ENCODE data around the gene SNX27.

The SNX27 gene

GRCh38 chr1:151611832-151612500 is at the start of gene SNX27:
Gene SNX27, plus strand, starts transcription at chr1:151612050. Its CDS starts 152 bp downstream, at chr1:151612202.
- no peaks in the 10 kb centered on the region for H3K36me3 ChIP-seq (ENCODE audit: control insufficient read depth, insufficient read depth, low read length)
- H3K27ac ChIP-seq (ENCODE audit: low read length): no peak within 1 kb of the TSS
- peak within 1 kb of the TSS; percentile 91 for H3K4me3 ChIP-seq (ENCODE audit: low read length)
- no peaks in the 10 kb centered on the region for H3K9me3 ChIP-seq (ENCODE audit: control insufficient read depth, insufficient read depth, low read length)
- peak; percentile 73 for DNase-seq (ENCODE audit: low read depth, low spot score)
- no peaks in the 10 kb centered on the region for H3K27me3 ChIP-seq (ENCODE audit: control insufficient read depth, insufficient read depth, low read length)
- H3K4me1 ChIP-seq (ENCODE audit: control insufficient read depth, insufficient read depth, low read length): no peaks in the 10 kb centered on the region
- no CpG with 5 or more reads among the region's 79 CpGs for WGBS (ENCODE audit: insufficient coverage, insufficient read length)

- no peaks in the 10 kb centered on the region for H3K4me1 ChIP-seq (ENCODE audit: control insufficient read depth, insufficient read depth, low read length)
- no peaks in the 10 kb centered on the region for H3K9me3 ChIP-seq (ENCODE audit: control insufficient read depth, insufficient read depth, low read length)
- H3K36me3 ChIP-seq (ENCODE audit: control insufficient read depth, insufficient read depth, low read length): no peaks in the 10 kb centered on the region; the same call in 1 of the 2 replicates
- no peak overlapping the region for H3K4me3 ChIP-seq (ENCODE audit: low read length)
- no peak overlapping the region for H3K27ac ChIP-seq (ENCODE audit: low read length)
- H3K27me3 ChIP-seq (ENCODE audit: control insufficient read depth, insufficient read depth, low read length): no peaks in the 10 kb centered on the region
- DNase-seq (ENCODE audit: low read depth, low spot score): no peak
- WGBS (ENCODE audit: insufficient coverage, insufficient read length): no CpG with 5 or more reads among the region's 1 CpG
These were observed 49.2 kb upstream of the SNX27 start for GRCh38 chr1:151562661-151563060.

GRCh38 chr1:151563376-151563775 is 48.5 kb upstream of the SNX27 start:
- H3K27me3 ChIP-seq (ENCODE audit: control insufficient read depth, insufficient read depth, low read length): no peaks in the 10 kb centered on the region
- no peak overlapping the region for H3K4me3 ChIP-seq (ENCODE audit: low read length)
- H3K27ac ChIP-seq (ENCODE audit: low read length): no peak overlapping the region
- no peak for DNase-seq (ENCODE audit: low read depth, low spot score)
- no peaks in the 10 kb centered on the region for H3K4me1 ChIP-seq (ENCODE audit: control insufficient read depth, insufficient read depth, low read length)
- WGBS (ENCODE audit: insufficient coverage, insufficient read length): no CpG with 5 or more reads among the region's 2 CpGs
- no peaks in the 10 kb centered on the region for H3K9me3 ChIP-seq (ENCODE audit: control insufficient read depth, insufficient read depth, low read length)
- no peaks in the 10 kb centered on the region; the same call in 1 of the 2 replicates for H3K36me3 ChIP-seq (ENCODE audit: control insufficient read depth, insufficient read depth, low read length)

GRCh38 chr1:151565502-151566189 is 46.2 kb upstream of the SNX27 start:
- Histone ChIP-seq H3K4me1 (ENCODE audit: control insufficient read depth, insufficient read depth, low read length) (no peaks in the 10 kb centered on the region), H3K36me3 (ENCODE audit: control insufficient read depth, insufficient read depth, low read length) (peaks cover 3% of the 10 kb centered on the region; the same call in 1 of the 2 replicates), H3K27me3 (ENCODE audit: control insufficient read depth, insufficient read depth, low read length) (no peaks in the 10 kb centered on the region), H3K27ac (ENCODE audit: low read length) (no peak overlapping the region), H3K9me3 (ENCODE audit: control insufficient read depth, insufficient read depth, low read length) (no peaks in the 10 kb centered on the region), H3K4me3 (ENCODE audit: low read length) (no peak overlapping the region)
- WGBS (ENCODE audit: insufficient coverage, insufficient read length): 100% methylated on average over 3 of the region's 5 CpGs
- DNase-seq (ENCODE audit: low read depth, low spot score): no peak

GRCh38 chr1:151568626-151569088 is 43.2 kb upstream of the SNX27 start:
- no peaks in the 10 kb centered on the region for H3K4me1 ChIP-seq (ENCODE audit: control insufficient read depth, insufficient read depth, low read length)

GRCh38 chr1:151570819-151571218 is 41.0 kb upstream of the SNX27 start:
- Histone ChIP-seq H3K27ac (ENCODE audit: low read length) (no peak overlapping the region), H3K36me3 (ENCODE audit: control insufficient read depth, insufficient read depth, low read length) (peaks cover 11% of the 10 kb centered on the region), H3K4me1 (ENCODE audit: control insufficient read depth, insufficient read depth, low read length) (no peaks in the 10 kb centered on the region), H3K27me3 (ENCODE audit: control insufficient read depth, insufficient read depth, low read length) (no peaks in the 10 kb centered on the region), H3K9me3 (ENCODE audit: control insufficient read depth, insufficient read depth, low read length) (no peaks in the 10 kb centered on the region; the same call in 1 of the 2 replicates), H3K4me3 (ENCODE audit: low read length) (no peak overlapping the region)
- DNase-seq (ENCODE audit: low read depth, low spot score): no peak
- WGBS (ENCODE audit: insufficient coverage, insufficient read length): no CpG with 5 or more reads among the region's 1 CpG

More at GRCh38 chr1:151568626-151569088, 43.2 kb upstream of the SNX27 start:
- DNase-seq (ENCODE audit: low read depth, low spot score): no peak
- Histone ChIP-seq H3K9me3 (ENCODE audit: control insufficient read depth, insufficient read depth, low read length) (no peaks in the 10 kb centered on the region), H3K27me3 (ENCODE audit: control insufficient read depth, insufficient read depth, low read length) (no peaks in the 10 kb centered on the region), H3K27ac (ENCODE audit: low read length) (no peak overlapping the region), H3K36me3 (ENCODE audit: control insufficient read depth, insufficient read depth, low read length) (peaks cover 3% of the 10 kb centered on the region; the same call in 1 of the 2 replicates), H3K4me3 (ENCODE audit: low read length) (no peak overlapping the region)
- WGBS (ENCODE audit: insufficient coverage, insufficient read length): no CpG with 5 or more reads among the region's 3 CpGs

GRCh38 chr1:151574575-151575529 is 37.0 kb upstream of the SNX27 start:
- H3K36me3 ChIP-seq (ENCODE audit: control insufficient read depth, insufficient read depth, low read length): peaks cover 8% of the 10 kb centered on the region
- no peak overlapping the region for H3K4me3 ChIP-seq (ENCODE audit: low read length)
- no peaks in the 10 kb centered on the region for H3K27me3 ChIP-seq (ENCODE audit: control insufficient read depth, insufficient read depth, low read length)
- H3K4me1 ChIP-seq (ENCODE audit: control insufficient read depth, insufficient read depth, low read length): no peaks in the 10 kb centered on the region
- WGBS (ENCODE audit: insufficient coverage, insufficient read length): no CpG with 5 or more reads among the region's 12 CpGs
- no peak overlapping the region for H3K27ac ChIP-seq (ENCODE audit: low read length)
- no peak for DNase-seq (ENCODE audit: low read depth, low spot score)
- H3K9me3 ChIP-seq (ENCODE audit: control insufficient read depth, insufficient read depth, low read length): no peaks in the 10 kb centered on the region; the same call in 1 of the 2 replicates

- WGBS (ENCODE audit: insufficient coverage, insufficient read length): no CpG with 5 or more reads among the region's 2 CpGs
- Histone ChIP-seq H3K27me3 (ENCODE audit: control insufficient read depth, insufficient read depth, low read length) (no peaks in the 10 kb centered on the region), H3K27ac (ENCODE audit: low read length) (no peak overlapping the region), H3K4me3 (ENCODE audit: low read length) (no peak overlapping the region), H3K36me3 (ENCODE audit: control insufficient read depth, insufficient read depth, low read length) (peaks cover 8% of the 10 kb centered on the region), H3K4me1 (ENCODE audit: control insufficient read depth, insufficient read depth, low read length) (no peaks in the 10 kb centered on the region), H3K9me3 (ENCODE audit: control insufficient read depth, insufficient read depth, low read length) (no peaks in the 10 kb centered on the region; the same call in 1 of the 2 replicates)
- DNase-seq (ENCODE audit: low read depth, low spot score): no peak
These were observed 34.7 kb upstream of the SNX27 start for GRCh38 chr1:151577173-151577572.

GRCh38 chr1:151578941-151579340 is 32.9 kb upstream of the SNX27 start:
- H3K9me3 ChIP-seq (ENCODE audit: control insufficient read depth, insufficient read depth, low read length): no peaks in the 10 kb centered on the region
- H3K4me1 ChIP-seq (ENCODE audit: control insufficient read depth, insufficient read depth, low read length): no peaks in the 10 kb centered on the region
- peaks cover 8% of the 10 kb centered on the region for H3K36me3 ChIP-seq (ENCODE audit: control insufficient read depth, insufficient read depth, low read length)
- H3K27me3 ChIP-seq (ENCODE audit: control insufficient read depth, insufficient read depth, low read length): no peaks in the 10 kb centered on the region
- WGBS (ENCODE audit: insufficient coverage, insufficient read length): no CpG with 5 or more reads among the region's 1 CpG
- DNase-seq (ENCODE audit: low read depth, low spot score): no peak
- H3K27ac ChIP-seq (ENCODE audit: low read length): no peak overlapping the region
- no peak overlapping the region for H3K4me3 ChIP-seq (ENCODE audit: low read length)
